Endothelial cell of umbilical vein (primary cell): ENCODE measurements around the gene NEO1. TPM values are rescaled to one million over a fixed set of nuclear protein-coding genes. Genes with fewer than 3 reads are reported as not detected.

Source experiments
- BruUV-seq: library from RNA; stranded (reverse); fragments of 400-500 nt; replicated peaks from 2 replicates; lab custom pipeline; 2021; lab: Mats Ljungman, UMichigan
- CTCF ChIA-PET: fragments of 300-600, 350-600 bp; sonication (Branson Sonifier 250); formaldehyde crosslinking; loops from one replicate; lab custom pipeline; 2021; ENCODE audit warnings: antibody characterized with exemption, inconsistent platforms; lab: Charles Lee
- POLR2A ChIA-PET: fragments of 300-600, 350-600 bp; sonication (Branson Sonifier 250); formaldehyde crosslinking; loops from one replicate; lab custom pipeline; 2021; ENCODE audit warnings: antibody characterized with exemption, inconsistent platforms; lab: Charles Lee
- DNase-seq: peaks from one replicate; pipeline ENCODE4 v3.0.0-alpha.2; 2011; ENCODE audit warnings: low read depth, low spot score
- FAIRE-seq: peaks from 2 replicates; lab custom pipeline; 2011; peaks lifted over from hg19 to GRCh38; lab: Jason Lieb, UNC
- H2AFZ ChIP-seq: 2 replicates; pipeline ENCODE4 v1.6.0; 2012; ENCODE audit warnings: low read depth, low read length, control low read depth, inconsistent platforms
- H3K27ac ChIP-seq: 2 replicates; pipeline ENCODE4 v1.5.1; 2011; ENCODE audit warnings: low read depth, mild to moderate bottlenecking, control low read depth, low read length, moderate library complexity; ENCODE audit not compliant: insufficient read depth
- H3K27me3 ChIP-seq, 2 experiments: 2 replicates each; pipeline versions ENCODE4 v1.6.0 to v1.6.1; 2011; ENCODE audit warnings: low read length in 2 of 2, mixed read lengths in 1 of 2; ENCODE audit not compliant: control insufficient read depth in 2 of 2, insufficient read depth in 2 of 2
- H3K36me3 ChIP-seq, 2 experiments: 2 replicates in 1 of 2; 3 replicates in 1 of 2; pipeline ENCODE4 v1.5.1; 2011; ENCODE audit warnings: low read length in 2 of 2, mild to moderate bottlenecking in 1 of 2, moderate library complexity in 1 of 2; ENCODE audit not compliant: control insufficient read depth in 2 of 2, insufficient read depth in 2 of 2; ENCODE audit errors: extremely low read depth in 1 of 2
- H3K4me1 ChIP-seq: 3 replicates; pipeline ENCODE4 v1.5.1; 2011; ENCODE audit warnings: mild to moderate bottlenecking, low read length; ENCODE audit not compliant: control insufficient read depth, insufficient read depth; ENCODE audit errors: extremely low read depth
- H3K4me2 ChIP-seq: 2 replicates; pipeline ENCODE4 v1.6.1; 2011; ENCODE audit warnings: low read length, control low read depth, mixed read lengths; ENCODE audit not compliant: insufficient read depth
- H3K4me3 ChIP-seq, 3 experiments: fragments of 200-600 bp in 1 of 3; sonication (generic), shearing (Covaris generic) in 1 of 3; replicated peaks in 1 of 3; 2 replicates each; pipeline ENCODE4 v1.5.1; 2011 to 2016; ENCODE audit warnings: control low read depth in 3 of 3, low read length in 3 of 3, mild to moderate bottlenecking in 2 of 3, inconsistent platforms in 1 of 3, low read depth in 1 of 3, moderate library complexity in 1 of 3; ENCODE audit not compliant: insufficient read depth in 1 of 3
- H3K79me2 ChIP-seq: 2 replicates; pipeline ENCODE4 v1.6.0; 2012; ENCODE audit warnings: low read length, inconsistent platforms; ENCODE audit not compliant: control insufficient read depth, insufficient read depth
- H3K9ac ChIP-seq: replicated peaks from 2 replicates; pipeline ENCODE3; 2011; ENCODE audit warnings: low read length, control low read depth; ENCODE audit not compliant: insufficient read depth; ENCODE audit errors: extremely low read depth
- H3K9me1 ChIP-seq: replicated peaks from 3 replicates; pipeline ENCODE4 v1.6.0; 2011; ENCODE audit warnings: mild to moderate bottlenecking, low read length; ENCODE audit not compliant: control insufficient read depth, insufficient read depth; ENCODE audit errors: extremely low read depth
- H3K9me3 ChIP-seq: replicated peaks from 2 replicates; pipeline ENCODE4 v1.5.1; 2012; ENCODE audit warnings: low read length, inconsistent platforms; ENCODE audit not compliant: control insufficient read depth, insufficient read depth
- H4K20me1 ChIP-seq: replicated peaks from 2 replicates; pipeline ENCODE3; 2011; ENCODE audit warnings: mild to moderate bottlenecking, low read length; ENCODE audit not compliant: control insufficient read depth, insufficient read depth; ENCODE audit errors: extremely low read depth
- EZH2 ChIP-seq: IDR thresholded peaks from 2 replicates; pipeline ENCODE4 v1.6.1; 2012; ENCODE audit warnings: borderline replicate concordance, low read depth, mild to moderate bottlenecking, moderate library complexity, low read length, inconsistent platforms; ENCODE audit not compliant: severe bottlenecking
- FOS ChIP-seq: IDR thresholded peaks from 2 replicates; pipeline ENCODE4 v1.6.1; 2011; ENCODE audit warnings: mild to moderate bottlenecking, low read length, moderate library complexity, borderline replicate concordance; ENCODE audit not compliant: insufficient read depth
- GATA2 ChIP-seq: IDR thresholded peaks from 2 replicates; pipeline ENCODE4 v1.7.0; 2011; ENCODE audit warnings: low read depth, mild to moderate bottlenecking, moderate library complexity, mixed read lengths, low read length; ENCODE audit not compliant: insufficient read length, insufficient read depth
- JUN ChIP-seq: IDR thresholded peaks from 2 replicates; pipeline ENCODE4 v1.6.1; 2011; ENCODE audit warnings: borderline replicate concordance, low read depth; ENCODE audit not compliant: insufficient read length, insufficient read depth
- MYC ChIP-seq: IDR thresholded peaks from one replicate; pipeline ENCODE4 v1.6.1; 2011; ENCODE audit warnings: mild to moderate bottlenecking, low read depth, low read length
- POLR2A ChIP-seq: IDR thresholded peaks from 2 replicates; pipeline ENCODE4 v1.6.1; 2012; ENCODE audit warnings: low read depth, mild to moderate bottlenecking, control low read depth, low read length
- POLR2AphosphoS5 ChIP-seq: IDR thresholded peaks from 2 replicates; pipeline ENCODE4 v1.6.1; 2012; ENCODE audit warnings: low read depth, mild to moderate bottlenecking, control low read depth, low read length, moderate library complexity; ENCODE audit not compliant: insufficient read depth
- dilution Hi-C: fragments of 300-500 bp; cut with MboI; formaldehyde crosslinking; loops from one replicate; pipeline ENCODE4 v1.15.0; 2019; ENCODE audit warnings: low sequenced_read_pairs; ENCODE audit not compliant: extremely low pct_ligation_motif_present
- intact Hi-C: fragments of 100-400 bp; cut with micrococcal nuclease; formaldehyde crosslinking; loops from one replicate; pipeline ENCODE4 v1.10.0; 2022
- polyA plus RNA-seq, 4 experiments: library from polyadenylated mRNA; depleted of rRNA in 3 of 4; stranded (reverse) in 3 of 4; unstranded in 1 of 4; fragments of >200 nt; gene quantifications; 2 replicates each; pipeline versions ENCODE4 v1.2.1 to v1.2.3, GENCODE V29; 2011 to 2012; ENCODE audit warnings: missing spikeins in 1 of 4
- total RNA-seq: library from RNA; stranded (reverse); gene quantifications from 2 replicates; pipeline ENCODE4 v1.2.3, GENCODE V29; 2021
- TF ChIP-seq, protein P1 (sequence below), 2 donors: IDR thresholded peaks; 1 replicate in 1 of 2; 2 replicates in 1 of 2; pipeline ENCODE4 v1.5.1; 2011; ENCODE audit warnings: low read length in 2 of 2, mild to moderate bottlenecking in 2 of 2, moderate library complexity in 2 of 2, control low read depth in 1 of 2, inconsistent platforms in 1 of 2, low read depth in 1 of 2; ENCODE audit not compliant: insufficient read depth in 1 of 2; ENCODE audit errors: extremely low read depth in 1 of 2
- TF ChIP-seq, protein P2 (sequence below): IDR thresholded peaks from 2 replicates; pipeline ENCODE4 v1.6.1; 2011; ENCODE audit not compliant: insufficient read depth, insufficient read length

Gene NEO1
- total and polyA plus RNA-seq, 2 donors (not counting 3 experiments of a cell fraction or from before 2014, with no cell fraction given) = 0.12 to 0.35 TPM

DNA sequence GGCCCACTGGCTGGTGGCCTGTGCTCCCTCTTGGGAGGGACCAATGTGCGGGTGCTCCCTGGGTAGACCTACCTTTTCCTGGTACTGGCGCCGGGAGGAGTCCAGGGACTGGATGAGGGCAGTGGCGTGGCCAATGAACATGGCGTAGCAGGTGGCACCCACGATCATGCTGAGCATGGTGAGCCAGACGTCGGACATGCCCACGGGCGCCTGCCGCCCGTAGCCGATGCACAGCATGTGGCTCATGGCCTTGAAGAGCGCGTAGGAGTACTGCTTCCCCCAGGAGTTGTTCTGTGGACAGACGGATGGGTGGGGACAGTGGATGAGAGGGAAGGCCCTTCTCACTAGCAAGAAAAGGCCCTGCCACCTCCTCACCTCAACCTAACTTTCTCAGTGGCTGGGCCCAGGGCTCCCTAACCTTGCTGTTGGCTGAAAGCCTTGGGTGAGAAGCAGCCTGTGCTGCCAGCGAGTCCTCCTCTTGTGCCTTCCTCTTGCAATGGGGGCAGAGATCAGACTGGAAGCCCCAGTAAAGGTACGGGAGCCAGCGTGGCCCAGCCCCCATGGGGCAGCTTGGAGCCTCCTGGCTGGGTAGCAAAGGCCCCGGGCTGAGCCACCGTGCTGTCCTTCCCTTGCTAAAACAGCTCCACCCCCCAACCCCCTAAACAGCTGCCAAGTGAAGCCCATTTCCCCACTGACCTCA is 277.4 kb downstream of the NEO1 start:
- ChIA-PET CTCF (no interaction called here), POLR2A (no interaction called here)
- no peaks in the 10 kb centered on the region for H4K20me1 ChIP-seq
- H3K4me1 ChIP-seq = no peaks in the 10 kb centered on the region
- H3K9me1 ChIP-seq = no peaks in the 10 kb centered on the region
- intact Hi-C loops (no loop called here), dilution Hi-C loops (no loop called here)
- no peak overlapping the region for H3K9ac ChIP-seq
- H3K27ac ChIP-seq = no peak overlapping the region
- no peak for FAIRE-seq
- no peaks in the 10 kb centered on the region for H3K79me2 ChIP-seq
- no TSS peak for BruUV-seq
- no peak overlapping the region for H3K4me2 ChIP-seq
- DNase-seq = no peak
- no peak overlapping the region for H2AFZ ChIP-seq
- no peak overlapping the region for H3K4me3 ChIP-seq
- H3K9me3 ChIP-seq = no peaks in the 10 kb centered on the region
- H3K36me3 ChIP-seq = no peaks in the 10 kb centered on the region
- H3K27me3 ChIP-seq = no peaks in the 10 kb centered on the region
- TF ChIP-seq, protein P1, sequence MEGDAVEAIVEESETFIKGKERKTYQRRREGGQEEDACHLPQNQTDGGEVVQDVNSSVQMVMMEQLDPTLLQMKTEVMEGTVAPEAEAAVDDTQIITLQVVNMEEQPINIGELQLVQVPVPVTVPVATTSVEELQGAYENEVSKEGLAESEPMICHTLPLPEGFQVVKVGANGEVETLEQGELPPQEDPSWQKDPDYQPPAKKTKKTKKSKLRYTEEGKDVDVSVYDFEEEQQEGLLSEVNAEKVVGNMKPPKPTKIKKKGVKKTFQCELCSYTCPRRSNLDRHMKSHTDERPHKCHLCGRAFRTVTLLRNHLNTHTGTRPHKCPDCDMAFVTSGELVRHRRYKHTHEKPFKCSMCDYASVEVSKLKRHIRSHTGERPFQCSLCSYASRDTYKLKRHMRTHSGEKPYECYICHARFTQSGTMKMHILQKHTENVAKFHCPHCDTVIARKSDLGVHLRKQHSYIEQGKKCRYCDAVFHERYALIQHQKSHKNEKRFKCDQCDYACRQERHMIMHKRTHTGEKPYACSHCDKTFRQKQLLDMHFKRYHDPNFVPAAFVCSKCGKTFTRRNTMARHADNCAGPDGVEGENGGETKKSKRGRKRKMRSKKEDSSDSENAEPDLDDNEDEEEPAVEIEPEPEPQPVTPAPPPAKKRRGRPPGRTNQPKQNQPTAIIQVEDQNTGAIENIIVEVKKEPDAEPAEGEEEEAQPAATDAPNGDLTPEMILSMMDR (IDR thresholded peaks at IDR 0.05; ENCODE audit: extremely low read depth in 1 of 2, insufficient read depth in 1 of 2, low read depth in 1 of 2, low read length in 2 of 2) = no peak
- TF ChIP-seq FOS (no peak), GATA2 (no peak), POLR2AphosphoS5 (no peak), POLR2A (no peak), EZH2 (no peak), JUN (no peak), MYC (no peak)
- TF ChIP-seq, protein P2, sequence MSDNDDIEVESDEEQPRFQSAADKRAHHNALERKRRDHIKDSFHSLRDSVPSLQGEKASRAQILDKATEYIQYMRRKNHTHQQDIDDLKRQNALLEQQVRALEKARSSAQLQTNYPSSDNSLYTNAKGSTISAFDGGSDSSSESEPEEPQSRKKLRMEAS = no peak
